ENCODE data around the gene TSNAX.
A peak's percentile ranks its signal among the peaks of the same experiment; 100 is the strongest.

The TSNAX gene

DNA sequence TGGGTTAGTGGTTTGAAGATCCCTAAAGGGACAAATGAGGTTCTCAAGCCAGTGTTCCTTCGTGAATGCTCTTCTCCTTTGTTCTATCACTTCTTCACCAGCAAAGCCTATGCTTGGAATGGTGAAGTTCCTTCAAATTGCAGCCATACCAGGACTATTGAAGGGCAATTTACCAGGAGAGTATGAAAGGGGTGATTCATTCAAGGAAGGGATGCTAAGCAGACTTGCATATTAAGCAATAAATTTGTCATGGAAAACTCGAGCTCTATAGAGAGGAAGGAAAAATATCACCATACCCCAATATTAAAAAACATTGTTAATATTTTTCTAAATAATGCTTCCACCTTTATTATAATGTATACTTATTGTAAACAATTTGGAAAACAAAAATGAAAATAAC, 9.3 kb upstream of the TSNAX start:
- DNase-seq, result no peak

DNA sequence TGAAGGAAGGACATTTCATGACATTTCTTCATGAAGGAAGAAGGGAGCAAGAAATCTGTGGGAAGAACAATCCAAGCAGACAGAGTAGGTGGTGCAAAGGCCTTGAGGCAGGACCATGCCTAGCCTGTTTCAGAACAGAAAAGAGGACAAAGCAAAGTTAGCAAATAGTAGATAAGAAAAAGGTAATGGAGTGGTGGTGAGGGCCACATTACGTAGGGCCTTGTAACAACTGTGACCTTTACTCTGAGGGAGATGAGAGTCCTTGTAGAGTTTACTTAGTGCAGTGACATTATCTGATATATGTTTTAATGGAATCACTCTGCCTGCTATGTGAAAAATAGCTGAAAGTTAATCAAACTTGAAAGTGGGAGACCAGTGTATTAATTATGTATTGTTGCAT, 6.4 kb upstream of the TSNAX start:
- no peak for DNase-seq

DNA sequence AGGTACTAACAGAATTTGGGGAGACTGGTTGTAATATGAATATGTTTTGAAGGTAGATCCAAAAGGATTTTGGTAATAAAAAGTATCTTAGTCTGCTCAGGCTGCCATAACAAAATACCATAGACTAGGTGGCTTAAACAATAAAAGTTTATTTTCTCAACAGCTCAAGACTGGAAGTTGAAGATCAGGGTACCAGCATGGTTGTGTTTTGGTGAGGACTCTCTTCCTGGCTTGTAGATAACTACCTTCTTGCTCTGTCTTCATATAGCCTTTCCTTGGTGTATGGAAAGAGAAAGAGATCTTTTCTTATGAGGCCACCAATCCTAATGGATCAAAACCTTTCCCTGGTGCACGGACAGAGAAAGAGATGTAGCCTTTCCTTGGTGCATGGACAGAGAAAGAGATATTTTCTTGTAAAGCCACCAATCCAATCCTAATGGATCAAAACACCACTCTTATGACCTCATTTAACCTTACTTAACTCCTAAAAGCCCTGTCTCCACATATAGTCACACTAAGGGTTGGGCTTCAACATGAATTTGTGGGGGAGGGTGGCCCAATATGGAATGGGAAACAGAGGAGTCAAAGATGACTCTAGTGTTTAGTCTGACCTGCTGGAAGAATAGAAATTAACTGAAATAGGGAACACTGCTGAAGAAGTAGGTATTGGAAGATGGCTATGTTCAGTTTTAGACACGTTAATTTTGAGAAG, 5.4 kb upstream of the TSNAX start:
- DNase-seq, result peak; percentile 28

DNA sequence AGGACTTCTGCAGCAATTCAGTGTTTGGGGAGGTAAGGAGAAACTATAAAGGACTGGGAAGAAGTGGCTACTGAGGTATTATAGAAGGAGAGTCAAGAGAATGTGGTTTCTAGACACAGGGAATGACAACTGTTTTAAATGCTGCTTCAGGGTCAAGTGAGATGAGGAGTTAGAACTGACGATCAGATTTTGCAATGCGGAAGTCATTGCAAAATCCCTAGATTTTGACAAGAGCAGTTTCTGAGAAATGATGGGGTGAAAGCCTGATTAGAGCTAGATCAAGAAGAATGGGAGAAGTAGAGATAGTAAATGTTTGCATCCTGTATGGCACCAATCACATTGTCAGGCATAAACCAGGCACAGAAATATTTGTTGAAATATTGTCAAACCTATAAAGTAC, 4.7 kb upstream of the TSNAX start:
- DNase-seq, result no peak

DNA sequence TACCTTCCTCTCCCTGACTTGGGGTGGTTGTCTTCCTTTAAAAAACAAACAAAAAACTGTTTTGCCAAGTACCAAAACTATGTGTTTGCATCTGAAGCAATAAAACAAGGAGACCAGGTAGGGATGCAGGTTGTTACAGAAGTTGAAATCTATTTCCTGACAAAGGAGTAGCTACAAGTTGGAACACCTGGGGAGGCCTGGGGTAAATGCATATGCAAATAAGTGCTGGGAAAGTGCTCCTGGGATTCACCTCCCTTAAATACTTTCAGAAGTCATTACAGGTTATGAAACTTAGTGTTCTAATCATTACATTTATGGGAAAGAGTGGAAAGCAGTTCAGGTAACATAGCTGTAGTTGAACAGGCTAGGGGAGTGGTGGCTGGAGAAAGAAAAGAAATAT, 1.9 kb upstream of the TSNAX start:
- DNase-seq, result no peak

DNA sequence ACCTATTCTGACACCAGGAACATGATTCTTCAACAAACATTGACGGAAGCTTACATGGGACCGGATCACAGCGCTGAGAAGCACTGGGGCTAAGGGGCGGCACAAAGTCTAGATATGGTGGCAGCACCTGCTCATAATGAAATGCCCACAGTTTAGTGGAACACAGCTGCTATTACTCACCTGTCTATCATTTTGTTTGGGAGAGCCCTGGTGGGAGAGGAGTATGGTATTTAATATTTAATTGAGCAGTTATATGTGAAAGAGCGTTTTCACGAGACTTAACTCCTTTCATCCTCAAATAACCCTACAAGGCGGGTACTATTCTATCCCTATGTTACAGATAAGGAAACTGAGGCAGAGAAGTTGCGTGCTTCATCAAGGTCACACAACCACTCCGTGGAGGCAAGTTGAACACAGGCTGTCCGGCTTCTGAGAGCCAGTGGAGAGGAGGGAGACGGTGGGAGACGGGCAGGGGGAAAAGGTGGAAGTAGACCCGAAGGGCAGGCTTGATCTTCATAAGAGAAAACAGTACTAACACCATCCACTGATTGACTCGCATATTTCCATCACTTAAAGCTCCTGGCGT, 790 bp upstream of the TSNAX start:
- no peak for DNase-seq

DNA sequence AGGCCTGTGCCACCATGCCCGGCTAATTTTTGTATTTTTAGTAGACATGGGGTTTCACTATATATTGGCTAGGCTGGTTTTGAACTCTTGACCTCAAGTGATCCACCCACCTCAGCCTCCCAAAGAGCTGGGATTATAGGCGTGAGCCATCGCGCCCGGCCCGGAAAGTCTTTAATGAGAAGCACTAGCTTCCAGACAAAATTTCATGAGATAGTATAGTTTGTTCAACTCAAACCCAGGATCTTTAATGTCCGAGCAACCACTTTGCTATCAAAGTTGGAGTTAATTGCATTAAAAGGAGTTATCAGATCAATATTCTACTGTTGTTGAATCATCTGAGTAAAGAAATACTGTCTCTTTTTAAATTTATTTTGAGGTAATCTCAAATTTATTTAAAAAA, 4.8 kb downstream of the TSNAX start:
- DNase-seq, result no peak

DNA sequence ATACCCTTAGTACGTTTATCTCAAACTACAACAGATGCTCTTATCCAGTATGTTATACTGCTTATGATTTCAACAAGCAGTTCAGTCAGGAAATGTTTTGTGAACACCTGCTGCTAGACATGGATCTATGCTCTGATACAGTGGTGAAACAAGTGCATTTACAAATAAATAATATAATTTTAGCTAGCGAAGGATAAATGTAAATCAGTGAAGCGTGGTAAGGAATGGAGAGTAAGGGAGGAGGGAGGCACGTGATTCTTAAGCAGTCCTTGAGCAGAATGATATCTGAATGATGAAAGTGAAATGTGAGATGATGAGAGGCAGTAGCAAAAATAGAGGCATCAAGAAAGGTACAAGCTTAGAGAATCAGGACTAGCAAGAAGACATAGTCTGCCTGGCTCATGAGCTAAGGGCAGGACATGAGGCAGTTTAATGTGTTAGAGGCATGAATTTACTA, 6.3 kb downstream of the TSNAX start:
- DNase-seq, result no peak

DNA sequence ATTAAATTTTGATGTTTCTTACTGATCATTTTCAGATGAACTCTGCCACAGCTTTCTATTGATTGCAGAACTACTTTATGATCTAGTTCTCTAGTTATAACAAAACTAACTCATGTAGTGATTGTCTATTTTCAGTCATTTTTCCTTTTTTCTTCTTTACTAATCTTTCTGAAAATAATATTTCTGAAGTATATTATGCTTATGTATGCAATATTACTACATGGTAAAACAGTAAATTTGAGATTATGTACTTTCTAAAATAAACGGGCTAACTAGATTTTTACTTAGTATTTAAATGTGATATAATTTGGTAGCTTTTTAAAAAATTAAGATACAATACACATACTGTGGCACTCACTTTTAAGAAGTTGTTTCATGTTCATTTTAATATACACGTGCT, 7.6 kb downstream of the TSNAX start:
- DNase-seq, result no peak

DNA sequence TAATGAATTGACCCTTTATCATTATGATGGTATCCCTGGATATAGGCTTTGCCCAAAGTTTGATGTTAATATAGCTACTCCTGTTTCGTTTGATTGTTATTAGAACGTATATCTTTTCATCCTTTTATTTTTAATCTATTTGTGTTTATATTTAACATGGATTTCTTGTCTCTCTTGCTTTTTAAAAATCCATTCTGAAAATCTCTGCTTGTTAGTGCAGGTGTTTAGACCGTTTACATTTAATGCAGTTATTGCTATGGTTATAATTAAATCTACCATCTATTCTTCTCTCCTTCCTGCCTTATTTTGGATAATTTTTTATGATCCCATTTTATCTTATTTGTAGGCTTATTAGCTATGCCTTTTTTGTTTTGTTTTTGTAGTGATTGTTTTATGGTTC, 12.4 kb downstream of the TSNAX start:
- no peak for DNase-seq

DNA sequence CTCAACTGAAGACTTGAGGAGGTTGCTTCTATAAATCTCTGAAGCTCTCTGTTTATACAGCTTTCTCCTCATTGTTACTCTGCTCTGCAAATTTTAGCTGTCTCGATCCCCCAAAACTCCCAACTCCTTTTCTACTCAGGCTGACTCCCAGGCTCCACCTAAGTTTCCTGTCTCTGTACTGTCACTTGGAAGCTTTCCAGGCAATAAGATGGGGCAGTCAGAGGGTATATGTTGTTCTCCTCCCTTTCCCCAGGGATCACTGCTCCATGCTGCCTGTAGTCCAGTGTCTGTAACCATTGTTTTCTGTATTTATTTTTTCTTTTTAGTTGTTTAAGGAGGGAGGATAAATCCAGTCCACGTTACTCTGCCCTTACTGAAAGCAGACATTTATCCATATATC, 13.4 kb downstream of the TSNAX start:
- no peak for DNase-seq

DNA sequence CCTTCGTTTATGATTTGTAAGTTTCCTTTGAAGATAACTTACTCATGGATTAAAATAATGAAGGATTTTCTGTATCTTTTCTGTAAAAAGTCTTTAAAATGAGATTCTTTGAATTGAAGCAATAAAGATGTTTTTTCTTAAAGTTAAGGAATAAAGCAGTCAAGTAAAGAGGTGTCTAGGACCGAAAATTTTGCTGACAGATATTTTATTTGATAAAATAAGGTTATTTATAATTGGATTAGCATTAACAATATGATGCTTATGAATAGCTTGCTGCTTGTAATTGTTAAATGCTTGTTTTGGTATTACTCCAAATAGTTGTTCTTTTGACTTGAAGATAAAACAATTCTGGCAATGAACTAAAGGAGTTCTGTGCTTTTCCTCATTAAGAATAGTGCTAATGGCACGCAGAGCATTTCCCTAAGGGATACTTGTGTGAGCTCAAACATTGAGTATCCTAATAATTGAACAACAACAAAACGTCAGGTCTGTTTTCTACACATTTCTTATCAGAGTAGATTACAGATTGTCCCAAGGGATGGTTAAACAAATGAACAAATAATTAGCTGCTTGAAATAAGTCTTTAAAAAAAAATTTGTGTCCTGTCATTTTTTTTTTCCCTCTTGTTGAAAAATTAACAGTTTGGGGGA, 16.6 kb downstream of the TSNAX start:
- DNase-seq, result no peak

DNA sequence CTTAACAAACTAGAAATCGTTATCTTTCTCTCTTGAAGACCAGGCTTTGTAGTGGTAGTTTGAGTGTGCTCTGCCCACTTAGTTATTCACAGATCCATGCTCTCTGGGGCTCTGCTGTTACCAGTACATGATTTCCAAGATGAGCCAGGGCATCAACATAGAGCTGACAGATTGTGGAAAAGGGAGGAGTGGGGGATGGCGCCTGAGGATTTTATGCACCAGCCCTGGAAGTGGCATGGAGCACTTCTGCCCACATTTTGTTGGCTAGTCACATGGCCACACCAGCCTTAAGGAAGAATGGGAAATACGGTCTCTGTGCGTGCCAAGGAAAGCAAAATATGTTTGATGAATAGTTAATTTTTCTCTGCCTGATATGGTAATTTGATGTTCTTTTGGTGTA, 18.2 kb downstream of the TSNAX start:
- DNase-seq, result no peak

DNA sequence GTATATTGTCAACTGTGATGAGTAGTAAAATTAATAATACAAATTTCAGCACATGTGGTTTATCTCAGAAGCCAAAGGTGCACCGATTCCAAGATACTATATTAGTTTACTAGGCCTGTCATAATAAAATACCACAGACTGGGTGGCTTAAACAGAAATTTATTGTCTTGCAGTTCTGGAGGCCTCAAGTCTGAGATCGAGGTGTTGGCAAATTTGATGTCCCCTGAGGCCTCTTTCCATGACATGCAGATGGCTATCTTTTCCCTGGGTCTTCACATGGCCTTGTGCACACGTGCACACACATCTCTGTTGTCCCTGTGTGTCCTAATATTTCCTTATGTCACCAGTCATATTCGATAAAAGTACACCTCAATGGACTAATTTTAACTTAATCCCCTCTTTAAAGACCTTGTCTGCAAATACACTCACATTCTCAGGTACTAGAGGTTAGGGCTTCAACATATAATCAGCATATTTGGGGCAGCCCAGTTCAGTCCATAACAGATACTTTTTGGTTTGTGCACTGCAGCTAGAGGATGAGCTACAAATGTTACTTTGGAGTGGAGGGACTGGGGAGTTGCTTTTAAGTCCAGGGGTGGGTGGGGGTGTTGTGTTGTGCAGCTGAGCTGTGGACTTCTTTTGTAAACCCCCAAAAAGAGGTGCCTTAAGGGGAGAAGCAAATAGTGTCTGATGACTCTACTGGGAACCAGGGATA, 21.4 kb downstream of the TSNAX start:
- no peak for DNase-seq

DNA sequence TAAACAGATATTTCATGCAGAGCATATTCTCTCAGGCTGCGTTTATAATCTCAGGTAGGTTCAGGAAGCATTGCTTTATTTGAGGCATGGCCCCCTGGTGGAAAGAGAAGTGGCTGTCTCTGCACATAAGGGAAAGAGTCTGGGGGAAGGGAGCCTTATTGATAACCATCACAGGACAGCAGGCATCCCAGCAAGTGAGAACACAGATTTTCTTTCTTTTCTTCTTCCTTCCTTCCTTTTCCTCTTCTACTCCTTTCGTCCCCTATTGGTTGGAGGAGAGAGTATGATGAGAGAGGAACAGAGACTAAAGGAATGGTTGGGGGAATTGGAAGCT, 21.9 kb downstream of the TSNAX start:
- peak; percentile 72 for DNase-seq

DNA sequence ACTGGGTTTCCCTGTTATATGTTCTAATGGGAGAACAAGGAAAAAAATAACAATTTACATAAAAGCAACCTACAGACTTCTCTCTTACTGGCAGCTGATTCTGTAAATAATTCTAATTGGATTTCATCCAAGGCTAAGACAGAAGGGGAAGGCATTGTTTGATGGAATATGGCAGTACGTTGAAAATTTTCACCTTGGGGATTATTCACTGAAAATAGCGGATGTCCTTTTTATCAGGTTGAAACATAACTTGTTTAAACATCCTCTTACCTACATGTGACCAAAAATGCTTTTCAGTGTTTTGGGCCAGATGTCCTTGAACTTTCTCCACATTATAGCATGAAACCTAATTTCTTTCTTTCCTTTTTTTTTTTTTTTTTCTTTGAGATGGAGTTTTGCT, 24.9 kb downstream of the TSNAX start:
- peak; percentile 42 for DNase-seq

DNA sequence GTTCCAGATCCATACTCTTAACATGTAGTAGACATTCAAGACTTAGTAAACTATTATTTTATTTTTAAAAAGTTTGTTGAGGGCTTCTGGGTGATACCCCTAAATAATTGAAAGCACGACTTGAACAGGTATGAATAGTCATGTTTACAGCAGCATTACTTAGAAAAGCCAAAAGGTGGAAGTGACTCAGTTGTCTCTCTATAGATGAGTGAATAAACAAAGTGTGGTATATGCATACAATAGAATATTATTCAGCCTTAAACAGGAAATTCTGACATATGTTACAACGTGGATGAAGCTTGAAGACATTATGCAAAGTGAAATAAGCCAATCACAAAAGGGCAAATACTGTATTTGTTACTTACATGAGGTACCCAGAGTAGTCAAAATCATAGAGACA, 26.5 kb downstream of the TSNAX start:
- DNase-seq, result no peak

DNA sequence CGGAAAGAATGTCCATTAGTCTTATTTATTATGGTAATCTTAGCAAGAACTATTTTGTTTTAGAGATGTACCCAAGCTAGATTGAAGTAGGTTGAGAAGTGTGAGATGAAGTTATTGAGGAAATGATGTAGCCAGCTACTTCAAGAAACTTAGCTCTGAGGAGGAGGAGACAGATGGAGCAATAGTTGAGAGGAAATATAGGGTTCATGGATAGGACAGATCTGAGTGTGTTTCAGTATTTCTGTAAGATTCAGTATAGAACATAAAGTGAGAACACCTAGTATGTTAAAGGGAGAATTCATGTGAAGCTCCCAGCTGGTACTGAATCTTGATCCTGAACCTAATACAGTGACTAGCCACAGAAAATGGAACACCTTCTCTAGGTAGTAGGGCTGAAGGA, 28.9 kb downstream of the TSNAX start:
- no peak for DNase-seq

DNA sequence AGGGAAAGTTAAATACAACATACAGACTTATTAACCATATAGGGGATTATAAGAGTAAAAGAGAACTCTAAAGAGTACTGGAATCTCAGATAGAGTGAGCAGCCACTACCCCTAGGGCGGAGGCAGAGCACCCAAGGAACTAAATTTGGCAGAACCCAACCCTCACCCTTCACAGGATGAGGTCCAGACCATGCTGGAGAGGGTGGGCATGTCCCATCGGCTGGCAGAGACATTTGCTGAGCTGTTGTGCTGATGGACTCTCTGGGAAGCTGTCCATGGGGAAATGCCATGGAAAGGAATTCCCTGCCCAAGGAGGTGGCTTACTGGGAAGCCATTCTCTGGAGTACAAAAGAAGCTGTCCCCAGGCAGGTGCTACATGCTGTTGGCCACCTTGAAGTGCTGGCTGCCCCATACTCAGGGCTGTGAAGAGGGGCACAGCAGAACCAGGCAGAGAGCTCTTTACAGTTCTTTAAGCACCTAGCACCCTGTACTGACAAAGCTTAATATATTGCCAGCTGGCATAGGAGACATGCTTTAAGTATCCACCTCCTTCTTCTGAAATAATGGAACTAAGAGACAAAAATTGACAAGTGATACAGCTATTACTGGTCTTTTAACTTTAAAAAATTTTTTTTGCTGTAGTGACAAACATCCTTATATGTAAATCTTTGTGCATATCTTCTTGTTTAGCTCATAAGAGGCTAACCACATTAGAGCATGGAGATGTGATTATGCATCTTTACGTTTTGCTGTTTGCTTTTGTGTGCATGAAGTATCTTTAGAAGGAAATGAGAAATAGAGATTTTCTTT, 29.6 kb downstream of the TSNAX start:
- DNase-seq, result no peak

DNA sequence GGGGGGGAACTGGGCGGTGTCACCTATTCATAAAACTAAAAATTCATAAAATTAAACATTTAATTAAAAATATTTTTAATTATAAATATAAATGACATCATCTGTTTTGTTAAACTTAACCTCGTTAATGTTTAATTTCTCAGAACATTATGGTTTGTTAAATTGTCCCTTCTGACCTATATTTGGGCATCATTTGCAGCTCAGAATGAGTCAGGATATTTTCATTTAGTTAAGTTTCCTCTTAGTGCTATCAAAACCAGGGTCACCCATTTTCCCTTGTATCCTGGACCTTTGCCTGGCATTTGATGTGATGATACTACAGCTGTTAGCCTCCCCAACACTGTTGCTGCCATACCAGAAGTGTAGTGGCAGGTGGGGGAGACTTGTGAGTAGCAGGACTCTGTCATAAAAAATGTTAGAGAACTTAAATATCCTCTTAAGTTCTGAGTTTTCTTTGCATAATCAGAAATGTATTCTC, 30.3 kb downstream of the TSNAX start:
- DNase-seq, result no peak

DNA sequence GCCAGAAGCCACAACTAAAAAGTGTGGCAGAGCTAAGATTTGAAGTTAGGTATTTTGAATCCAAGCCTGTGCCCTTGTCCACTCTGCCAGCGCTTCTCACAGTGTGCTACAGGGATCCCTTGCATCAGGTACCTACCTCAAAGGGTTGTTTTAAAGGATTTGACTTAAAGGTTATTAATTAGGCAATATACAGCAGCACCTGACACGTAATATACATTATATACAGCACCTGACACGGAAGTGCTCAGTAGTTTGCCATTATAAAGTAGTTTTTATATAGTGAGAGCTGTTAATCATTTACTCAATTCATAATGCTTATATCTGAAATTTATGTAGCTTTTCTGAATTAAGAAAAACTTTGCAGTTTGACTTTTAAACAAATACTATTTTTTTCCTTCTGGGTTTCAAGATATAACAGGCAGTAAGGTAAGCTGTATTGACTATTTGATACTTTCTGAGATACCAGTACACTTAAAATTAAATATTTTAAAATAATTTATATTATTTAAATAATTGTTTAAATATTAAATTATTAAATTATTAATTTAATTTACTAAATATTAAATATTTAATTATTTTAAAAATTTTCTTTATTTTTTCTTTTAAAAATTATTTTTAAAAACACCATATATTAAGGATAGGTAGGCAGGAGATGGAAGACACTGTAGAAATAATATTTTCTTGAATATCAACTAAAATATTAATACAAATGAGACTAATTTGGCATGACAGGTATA, 33.3 kb downstream of the TSNAX start:
- no peak for DNase-seq

DNA sequence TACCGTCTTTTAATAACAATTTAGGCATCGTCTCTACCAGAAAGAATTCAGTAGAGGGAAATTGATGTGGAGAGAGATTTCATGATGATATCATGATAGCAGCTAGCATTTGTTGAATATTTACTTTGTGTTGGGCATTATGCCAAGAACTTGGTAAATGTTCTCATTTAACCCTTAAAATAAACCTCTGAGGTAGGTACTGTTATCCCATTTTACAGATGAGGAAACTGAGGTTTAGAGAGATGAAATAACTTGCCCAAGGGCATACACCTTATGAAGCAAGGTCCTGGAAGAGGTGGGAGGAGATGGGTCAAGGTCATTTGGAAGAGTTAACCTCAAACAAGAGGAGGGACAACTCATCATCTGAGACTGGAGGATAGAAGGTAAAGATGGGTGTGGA, 34.8 kb downstream of the TSNAX start:
- DNase-seq, result no peak
